WTC11 (cell line): ENCODE measurements around the gene CCDC195. TPM values are rescaled to one million over a fixed set of nuclear protein-coding genes. Genes with fewer than 3 reads are reported as not detected.

Source experiments
- ATAC-seq: fragments of 200-7000 bp; cut with Tn5 transposase; 2 replicates; pipeline ENCODE4 v1.10.0; 2021; ENCODE audit warnings: mild to moderate bottlenecking, moderate library complexity
- CTCF ChIA-PET: fragments of 300-600 bp; sonication (Branson Sonifier 250); formaldehyde crosslinking; loops from one replicate; lab custom pipeline; 2021; ENCODE audit warnings: antibody characterized with exemption; lab: Charles Lee
- POLR2A ChIA-PET: fragments of 350-600 bp; sonication (Branson Sonifier 250); formaldehyde crosslinking; loops from one replicate; lab custom pipeline; 2021; ENCODE audit warnings: antibody characterized with exemption; lab: Charles Lee
- DNase-seq: peaks from one replicate; pipeline ENCODE4 v3.0.0; 2021; ENCODE audit warnings: low spot score
- H3K27ac Mint-ChIP-seq: 2 replicates; pipeline ENCODE4 v1.8.0; 2021; ENCODE audit warnings: mixed read lengths
- H3K27me3 Mint-ChIP-seq: 2 replicates; pipeline ENCODE4 v1.8.0; 2021; ENCODE audit warnings: low read depth, mild to moderate bottlenecking, moderate library complexity, mixed read lengths
- H3K36me3 Mint-ChIP-seq: 2 replicates; pipeline ENCODE4 v1.8.0; 2021; ENCODE audit warnings: mixed read lengths
- H3K4me1 Mint-ChIP-seq: 2 replicates; pipeline ENCODE4 v1.8.0; 2022; ENCODE audit warnings: mixed read lengths
- H3K4me3 Mint-ChIP-seq: 2 replicates; pipeline ENCODE4 v1.8.0; 2021; ENCODE audit warnings: mild to moderate bottlenecking, moderate library complexity, mixed read lengths
- H3K9me3 Mint-ChIP-seq: 2 replicates; pipeline ENCODE4 v1.8.0; 2021; ENCODE audit warnings: mixed read lengths
- ATF1 ChIP-seq: sonication (generic); formaldehyde crosslinking; IDR thresholded peaks from 2 replicates; pipeline ENCODE4 v1.8.1; 2023; ENCODE audit warnings: mild to moderate bottlenecking, moderate library complexity, missing genetic modification reagents
- CREB1 ChIP-seq: sonication (generic); formaldehyde crosslinking; IDR thresholded peaks from 2 replicates; pipeline ENCODE4 v1.8.0; 2023; ENCODE audit warnings: mild to moderate bottlenecking, missing genetic modification reagents
- CREM ChIP-seq: sonication (generic); formaldehyde crosslinking; IDR thresholded peaks from 2 replicates; pipeline ENCODE4 v1.8.1; 2022; ENCODE audit warnings: mild to moderate bottlenecking, missing genetic modification reagents, moderate library complexity
- FOXJ3 ChIP-seq: sonication (generic); formaldehyde crosslinking; IDR thresholded peaks from 2 replicates; pipeline ENCODE4 v1.9.0; 2021; ENCODE audit warnings: missing genetic modification reagents, mild to moderate bottlenecking, borderline replicate concordance
- GABPB1 ChIP-seq: sonication (generic); formaldehyde crosslinking; IDR thresholded peaks from 2 replicates; pipeline ENCODE4 v1.8.1; 2023; ENCODE audit warnings: mild to moderate bottlenecking, missing genetic modification reagents
- HMGA2 ChIP-seq: fragments of 250-450 bp; sonication (Bioruptor Pico); IDR thresholded peaks from 2 replicates; pipeline ENCODE4 v1.4.0; 2021; ENCODE audit warnings: mild to moderate bottlenecking, moderate library complexity
- NFYB ChIP-seq: sonication (generic); formaldehyde crosslinking; conservative IDR thresholded peaks from 2 replicates; pipeline ENCODE4 v1.8.0; 2022; ENCODE audit warnings: low read depth, missing genetic modification reagents
- NR3C1 ChIP-seq: sonication (generic); formaldehyde crosslinking; conservative IDR thresholded peaks from 2 replicates; pipeline ENCODE4 v1.8.1; 2023; ENCODE audit warnings: low read depth, mild to moderate bottlenecking, missing genetic modification reagents
- RELA ChIP-seq: sonication (generic); formaldehyde crosslinking; IDR thresholded peaks from 2 replicates; pipeline ENCODE4 v1.8.1; 2022; ENCODE audit warnings: missing genetic modification reagents, mild to moderate bottlenecking, borderline replicate concordance
- TEAD4 ChIP-seq: sonication (generic); formaldehyde crosslinking; IDR thresholded peaks from 2 replicates; pipeline ENCODE4 v1.8.0; 2022; ENCODE audit warnings: mild to moderate bottlenecking, missing genetic modification reagents
- TP53 ChIP-seq: sonication (generic); formaldehyde crosslinking; IDR thresholded peaks from 2 replicates; pipeline ENCODE4 v1.8.1; 2023; ENCODE audit warnings: mild to moderate bottlenecking, missing genetic modification reagents
- ZNF416 ChIP-seq: fragments of 250-450 bp; sonication (Bioruptor Pico); IDR thresholded peaks from 2 replicates; pipeline ENCODE4 v1.9.0; 2021; ENCODE audit warnings: mild to moderate bottlenecking, inconsistent platforms
- total RNA-seq: library from RNA; stranded (reverse); gene quantifications from 3 replicates; pipeline ENCODE4 v1.2.3, GENCODE V29; 2021
- TF ChIP-seq, protein P1 (sequence below): fragments of 250-450 bp; sonication (Bioruptor Pico); IDR thresholded peaks from 2 replicates; pipeline ENCODE4 v1.9.0; 2021; ENCODE audit warnings: mild to moderate bottlenecking
- TF ChIP-seq, protein P2 (sequence below): sonication (generic); formaldehyde crosslinking; IDR thresholded peaks from 2 replicates; pipeline ENCODE4 v1.8.1; 2022; ENCODE audit warnings: missing genetic modification reagents, borderline replicate concordance
- TF ChIP-seq, protein P3 (sequence below): sonication (generic); formaldehyde crosslinking; IDR thresholded peaks from 2 replicates; pipeline ENCODE4 v1.8.0; 2023; ENCODE audit warnings: missing genetic modification reagents, mild to moderate bottlenecking, borderline replicate concordance
- TF ChIP-seq, protein P4 (sequence below): fragments of 250-450 bp; sonication (Bioruptor Pico); IDR thresholded peaks from 2 replicates; pipeline ENCODE4 v1.9.0; 2021; ENCODE audit warnings: moderate library complexity, mild to moderate bottlenecking, inconsistent platforms, borderline replicate concordance
- TF ChIP-seq, protein P5 (sequence below): sonication (generic); formaldehyde crosslinking; IDR thresholded peaks from 2 replicates; pipeline ENCODE4 v1.8.0; 2022; ENCODE audit warnings: missing genetic modification reagents
- TF ChIP-seq, protein P6 (sequence below): sonication (generic); formaldehyde crosslinking; IDR thresholded peaks from 2 replicates; pipeline ENCODE4 v1.8.1; 2022; ENCODE audit warnings: low read depth, mild to moderate bottlenecking, moderate library complexity, missing genetic modification reagents, borderline replicate concordance
- TF ChIP-seq, protein P7 (sequence below): sonication (generic); formaldehyde crosslinking; conservative IDR thresholded peaks from 2 replicates; pipeline ENCODE4 v1.8.1; 2022; ENCODE audit warnings: mild to moderate bottlenecking, missing genetic modification reagents
- TF ChIP-seq, protein P8 (sequence below): sonication (generic); formaldehyde crosslinking; IDR thresholded peaks from 2 replicates; pipeline ENCODE4 v1.8.1; 2022; ENCODE audit warnings: mild to moderate bottlenecking, moderate library complexity, missing genetic modification reagents
- TF ChIP-seq, protein P9 (sequence below): fragments of 200-600 bp; IDR thresholded peaks from 2 replicates; pipeline ENCODE4 v1.8.0; 2022; ENCODE audit warnings: antibody characterized with exemption

The CCDC195 gene
- total RNA-seq, 1 experiment from 2014 or later = not detected

DNA sequence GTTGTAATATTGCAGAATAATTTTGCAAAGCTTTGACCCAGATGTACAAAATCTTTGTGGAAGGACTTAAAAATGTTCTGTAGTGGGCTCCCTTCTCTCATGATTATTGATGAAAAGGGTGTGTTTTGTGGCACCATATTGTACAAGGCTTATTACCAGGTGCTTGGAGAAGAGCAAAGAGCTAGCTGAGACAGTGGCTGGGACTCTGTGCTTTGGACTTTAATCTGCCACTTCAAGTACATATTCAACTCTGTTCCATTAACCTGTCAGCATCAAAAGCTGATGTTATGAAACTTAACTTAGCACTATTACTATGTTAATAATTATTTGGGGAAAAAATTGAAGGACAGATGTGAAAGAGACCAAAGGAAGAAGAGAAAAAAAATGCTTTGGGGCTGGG lies 31.0 kb downstream of the CCDC195 start:
- POLR2A ChIA-PET = no interaction called here
- CTCF ChIA-PET = no interaction called here
- ATAC-seq (no peak), DNase-seq (no peak)
- no peaks in the 10 kb centered on the region for H3K36me3 Mint-ChIP-seq
- H3K4me3 Mint-ChIP-seq = no peak overlapping the region
- no peaks in the 10 kb centered on the region for H3K27me3 Mint-ChIP-seq
- no peak overlapping the region for H3K27ac Mint-ChIP-seq
- no peaks in the 10 kb centered on the region for H3K9me3 Mint-ChIP-seq
- H3K4me1 Mint-ChIP-seq = no peaks in the 10 kb centered on the region
- TF ChIP-seq CREB1 = no peak
- TF ChIP-seq TEAD4 (CRISPR knock-in tag) = no peak
- no peak for TF ChIP-seq ATF1 (CRISPR knock-in tag)
- no peak for TF ChIP-seq HMGA2
- TF ChIP-seq FOXJ3 (CRISPR knock-in tag) = no peak

DNA sequence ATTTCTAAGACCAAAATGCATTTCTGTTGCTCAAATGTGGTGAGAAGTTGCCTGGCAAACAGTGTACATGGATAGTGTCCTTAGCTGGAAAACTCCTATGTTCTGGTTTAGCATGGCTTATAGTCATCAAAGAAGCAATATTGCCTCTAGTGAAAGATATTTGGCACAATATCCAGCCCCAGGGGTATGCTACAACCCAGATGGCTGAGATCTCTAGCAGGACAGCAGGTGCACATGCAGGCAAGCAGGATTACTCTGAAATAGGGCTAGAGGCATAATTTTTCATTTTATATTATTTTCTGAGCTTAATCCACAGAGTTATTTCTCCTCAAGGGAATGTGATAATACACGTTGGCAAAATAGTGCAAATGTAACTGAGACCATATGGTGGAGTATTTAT lies 34.0 kb downstream of the CCDC195 start:
- POLR2A ChIA-PET = no interaction called here
- H3K9me3 Mint-ChIP-seq = no peaks in the 10 kb centered on the region
- TF ChIP-seq, protein P1, sequence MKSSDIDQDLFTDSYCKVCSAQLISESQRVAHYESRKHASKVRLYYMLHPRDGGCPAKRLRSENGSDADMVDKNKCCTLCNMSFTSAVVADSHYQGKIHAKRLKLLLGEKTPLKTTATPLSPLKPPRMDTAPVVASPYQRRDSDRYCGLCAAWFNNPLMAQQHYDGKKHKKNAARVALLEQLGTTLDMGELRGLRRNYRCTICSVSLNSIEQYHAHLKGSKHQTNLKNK (CRISPR knock-in tag) = no peak
- no peak for TF ChIP-seq RELA (CRISPR knock-in tag)
- TF ChIP-seq, protein P2, sequence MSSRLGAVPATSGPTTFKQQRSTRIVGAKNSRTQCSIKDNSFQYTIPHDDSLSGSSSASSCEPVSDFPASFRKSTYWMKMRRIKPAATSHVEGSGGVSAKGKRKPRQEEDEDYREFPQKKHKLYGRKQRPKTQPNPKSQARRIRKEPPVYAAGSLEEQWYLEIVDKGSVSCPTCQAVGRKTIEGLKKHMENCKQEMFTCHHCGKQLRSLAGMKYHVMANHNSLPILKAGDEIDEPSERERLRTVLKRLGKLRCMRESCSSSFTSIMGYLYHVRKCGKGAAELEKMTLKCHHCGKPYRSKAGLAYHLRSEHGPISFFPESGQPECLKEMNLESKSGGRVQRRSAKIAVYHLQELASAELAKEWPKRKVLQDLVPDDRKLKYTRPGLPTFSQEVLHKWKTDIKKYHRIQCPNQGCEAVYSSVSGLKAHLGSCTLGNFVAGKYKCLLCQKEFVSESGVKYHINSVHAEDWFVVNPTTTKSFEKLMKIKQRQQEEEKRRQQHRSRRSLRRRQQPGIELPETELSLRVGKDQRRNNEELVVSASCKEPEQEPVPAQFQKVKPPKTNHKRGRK = no peak
- no peak for TF ChIP-seq ZNF416
- TF ChIP-seq, protein P3, sequence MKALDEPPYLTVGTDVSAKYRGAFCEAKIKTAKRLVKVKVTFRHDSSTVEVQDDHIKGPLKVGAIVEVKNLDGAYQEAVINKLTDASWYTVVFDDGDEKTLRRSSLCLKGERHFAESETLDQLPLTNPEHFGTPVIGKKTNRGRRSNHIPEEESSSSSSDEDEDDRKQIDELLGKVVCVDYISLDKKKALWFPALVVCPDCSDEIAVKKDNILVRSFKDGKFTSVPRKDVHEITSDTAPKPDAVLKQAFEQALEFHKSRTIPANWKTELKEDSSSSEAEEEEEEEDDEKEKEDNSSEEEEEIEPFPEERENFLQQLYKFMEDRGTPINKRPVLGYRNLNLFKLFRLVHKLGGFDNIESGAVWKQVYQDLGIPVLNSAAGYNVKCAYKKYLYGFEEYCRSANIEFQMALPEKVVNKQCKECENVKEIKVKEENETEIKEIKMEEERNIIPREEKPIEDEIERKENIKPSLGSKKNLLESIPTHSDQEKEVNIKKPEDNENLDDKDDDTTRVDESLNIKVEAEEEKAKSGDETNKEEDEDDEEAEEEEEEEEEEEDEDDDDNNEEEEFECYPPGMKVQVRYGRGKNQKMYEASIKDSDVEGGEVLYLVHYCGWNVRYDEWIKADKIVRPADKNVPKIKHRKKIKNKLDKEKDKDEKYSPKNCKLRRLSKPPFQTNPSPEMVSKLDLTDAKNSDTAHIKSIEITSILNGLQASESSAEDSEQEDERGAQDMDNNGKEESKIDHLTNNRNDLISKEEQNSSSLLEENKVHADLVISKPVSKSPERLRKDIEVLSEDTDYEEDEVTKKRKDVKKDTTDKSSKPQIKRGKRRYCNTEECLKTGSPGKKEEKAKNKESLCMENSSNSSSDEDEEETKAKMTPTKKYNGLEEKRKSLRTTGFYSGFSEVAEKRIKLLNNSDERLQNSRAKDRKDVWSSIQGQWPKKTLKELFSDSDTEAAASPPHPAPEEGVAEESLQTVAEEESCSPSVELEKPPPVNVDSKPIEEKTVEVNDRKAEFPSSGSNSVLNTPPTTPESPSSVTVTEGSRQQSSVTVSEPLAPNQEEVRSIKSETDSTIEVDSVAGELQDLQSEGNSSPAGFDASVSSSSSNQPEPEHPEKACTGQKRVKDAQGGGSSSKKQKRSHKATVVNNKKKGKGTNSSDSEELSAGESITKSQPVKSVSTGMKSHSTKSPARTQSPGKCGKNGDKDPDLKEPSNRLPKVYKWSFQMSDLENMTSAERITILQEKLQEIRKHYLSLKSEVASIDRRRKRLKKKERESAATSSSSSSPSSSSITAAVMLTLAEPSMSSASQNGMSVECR (CRISPR knock-in tag) = no peak
- TF ChIP-seq, protein P4, sequence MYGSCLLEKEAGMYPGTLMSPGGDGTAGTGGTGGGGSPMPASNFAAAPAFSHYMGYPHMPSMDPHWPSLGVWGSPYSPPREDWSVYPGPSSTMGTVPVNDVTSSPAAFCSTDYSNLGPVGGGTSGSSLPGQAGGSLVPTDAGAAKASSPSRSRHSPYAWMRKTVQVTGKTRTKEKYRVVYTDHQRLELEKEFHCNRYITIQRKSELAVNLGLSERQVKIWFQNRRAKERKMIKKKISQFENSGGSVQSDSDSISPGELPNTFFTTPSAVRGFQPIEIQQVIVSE (CRISPR knock-in tag) = no peak
- TF ChIP-seq, protein P5, sequence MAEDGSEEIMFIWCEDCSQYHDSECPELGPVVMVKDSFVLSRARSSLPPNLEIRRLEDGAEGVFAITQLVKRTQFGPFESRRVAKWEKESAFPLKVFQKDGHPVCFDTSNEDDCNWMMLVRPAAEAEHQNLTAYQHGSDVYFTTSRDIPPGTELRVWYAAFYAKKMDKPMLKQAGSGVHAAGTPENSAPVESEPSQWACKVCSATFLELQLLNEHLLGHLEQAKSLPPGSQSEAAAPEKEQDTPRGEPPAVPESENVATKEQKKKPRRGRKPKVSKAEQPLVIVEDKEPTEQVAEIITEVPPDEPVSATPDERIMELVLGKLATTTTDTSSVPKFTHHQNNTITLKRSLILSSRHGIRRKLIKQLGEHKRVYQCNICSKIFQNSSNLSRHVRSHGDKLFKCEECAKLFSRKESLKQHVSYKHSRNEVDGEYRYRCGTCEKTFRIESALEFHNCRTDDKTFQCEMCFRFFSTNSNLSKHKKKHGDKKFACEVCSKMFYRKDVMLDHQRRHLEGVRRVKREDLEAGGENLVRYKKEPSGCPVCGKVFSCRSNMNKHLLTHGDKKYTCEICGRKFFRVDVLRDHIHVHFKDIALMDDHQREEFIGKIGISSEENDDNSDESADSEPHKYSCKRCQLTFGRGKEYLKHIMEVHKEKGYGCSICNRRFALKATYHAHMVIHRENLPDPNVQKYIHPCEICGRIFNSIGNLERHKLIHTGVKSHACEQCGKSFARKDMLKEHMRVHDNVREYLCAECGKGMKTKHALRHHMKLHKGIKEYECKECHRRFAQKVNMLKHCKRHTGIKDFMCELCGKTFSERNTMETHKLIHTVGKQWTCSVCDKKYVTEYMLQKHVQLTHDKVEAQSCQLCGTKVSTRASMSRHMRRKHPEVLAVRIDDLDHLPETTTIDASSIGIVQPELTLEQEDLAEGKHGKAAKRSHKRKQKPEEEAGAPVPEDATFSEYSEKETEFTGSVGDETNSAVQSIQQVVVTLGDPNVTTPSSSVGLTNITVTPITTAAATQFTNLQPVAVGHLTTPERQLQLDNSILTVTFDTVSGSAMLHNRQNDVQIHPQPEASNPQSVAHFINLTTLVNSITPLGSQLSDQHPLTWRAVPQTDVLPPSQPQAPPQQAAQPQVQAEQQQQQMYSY (CRISPR knock-in tag) = no peak
- TF ChIP-seq, protein P6, sequence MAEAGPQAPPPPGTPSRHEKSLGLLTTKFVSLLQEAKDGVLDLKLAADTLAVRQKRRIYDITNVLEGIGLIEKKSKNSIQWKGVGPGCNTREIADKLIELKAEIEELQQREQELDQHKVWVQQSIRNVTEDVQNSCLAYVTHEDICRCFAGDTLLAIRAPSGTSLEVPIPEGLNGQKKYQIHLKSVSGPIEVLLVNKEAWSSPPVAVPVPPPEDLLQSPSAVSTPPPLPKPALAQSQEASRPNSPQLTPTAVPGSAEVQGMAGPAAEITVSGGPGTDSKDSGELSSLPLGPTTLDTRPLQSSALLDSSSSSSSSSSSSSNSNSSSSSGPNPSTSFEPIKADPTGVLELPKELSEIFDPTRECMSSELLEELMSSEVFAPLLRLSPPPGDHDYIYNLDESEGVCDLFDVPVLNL (CRISPR knock-in tag) = no peak
- no peak for TF ChIP-seq CREM (CRISPR knock-in tag)
- TF ChIP-seq, protein P7, sequence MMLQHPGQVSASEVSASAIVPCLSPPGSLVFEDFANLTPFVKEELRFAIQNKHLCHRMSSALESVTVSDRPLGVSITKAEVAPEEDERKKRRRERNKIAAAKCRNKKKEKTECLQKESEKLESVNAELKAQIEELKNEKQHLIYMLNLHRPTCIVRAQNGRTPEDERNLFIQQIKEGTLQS (CRISPR knock-in tag) = no peak
- TF ChIP-seq NFYB (CRISPR knock-in tag) = no peak
- TF ChIP-seq, protein P8, sequence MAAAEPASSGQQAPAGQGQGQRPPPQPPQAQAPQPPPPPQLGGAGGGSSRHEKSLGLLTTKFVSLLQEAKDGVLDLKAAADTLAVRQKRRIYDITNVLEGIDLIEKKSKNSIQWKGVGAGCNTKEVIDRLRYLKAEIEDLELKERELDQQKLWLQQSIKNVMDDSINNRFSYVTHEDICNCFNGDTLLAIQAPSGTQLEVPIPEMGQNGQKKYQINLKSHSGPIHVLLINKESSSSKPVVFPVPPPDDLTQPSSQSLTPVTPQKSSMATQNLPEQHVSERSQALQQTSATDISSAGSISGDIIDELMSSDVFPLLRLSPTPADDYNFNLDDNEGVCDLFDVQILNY = no peak
- TF ChIP-seq TP53 (CRISPR knock-in tag) = no peak
- TF ChIP-seq NR3C1 (CRISPR knock-in tag) = no peak
- TF ChIP-seq, protein P9, sequence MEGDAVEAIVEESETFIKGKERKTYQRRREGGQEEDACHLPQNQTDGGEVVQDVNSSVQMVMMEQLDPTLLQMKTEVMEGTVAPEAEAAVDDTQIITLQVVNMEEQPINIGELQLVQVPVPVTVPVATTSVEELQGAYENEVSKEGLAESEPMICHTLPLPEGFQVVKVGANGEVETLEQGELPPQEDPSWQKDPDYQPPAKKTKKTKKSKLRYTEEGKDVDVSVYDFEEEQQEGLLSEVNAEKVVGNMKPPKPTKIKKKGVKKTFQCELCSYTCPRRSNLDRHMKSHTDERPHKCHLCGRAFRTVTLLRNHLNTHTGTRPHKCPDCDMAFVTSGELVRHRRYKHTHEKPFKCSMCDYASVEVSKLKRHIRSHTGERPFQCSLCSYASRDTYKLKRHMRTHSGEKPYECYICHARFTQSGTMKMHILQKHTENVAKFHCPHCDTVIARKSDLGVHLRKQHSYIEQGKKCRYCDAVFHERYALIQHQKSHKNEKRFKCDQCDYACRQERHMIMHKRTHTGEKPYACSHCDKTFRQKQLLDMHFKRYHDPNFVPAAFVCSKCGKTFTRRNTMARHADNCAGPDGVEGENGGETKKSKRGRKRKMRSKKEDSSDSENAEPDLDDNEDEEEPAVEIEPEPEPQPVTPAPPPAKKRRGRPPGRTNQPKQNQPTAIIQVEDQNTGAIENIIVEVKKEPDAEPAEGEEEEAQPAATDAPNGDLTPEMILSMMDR = no peak
- no peak for TF ChIP-seq GABPB1
- TF ChIP-seq HMGA2 = no peak

More for the DNA sequence above, 34.0 kb downstream of the CCDC195 start:
- no peak overlapping the region for H3K4me3 Mint-ChIP-seq
- H3K36me3 Mint-ChIP-seq = no peaks in the 10 kb centered on the region
- no peak for DNase-seq
- no peaks in the 10 kb centered on the region for H3K4me1 Mint-ChIP-seq
- H3K27ac Mint-ChIP-seq = no peak overlapping the region
- no peaks in the 10 kb centered on the region for H3K27me3 Mint-ChIP-seq
- ATAC-seq = no peak
- CTCF ChIA-PET = no interaction called here
